ENCODE data around the gene FER.
"Not testable (repeated sequence)": the region's sequence is repeated elsewhere in the genome, so short reads cannot be mapped to it uniquely, and the experiment has no call there.

Gene FER

DNA sequence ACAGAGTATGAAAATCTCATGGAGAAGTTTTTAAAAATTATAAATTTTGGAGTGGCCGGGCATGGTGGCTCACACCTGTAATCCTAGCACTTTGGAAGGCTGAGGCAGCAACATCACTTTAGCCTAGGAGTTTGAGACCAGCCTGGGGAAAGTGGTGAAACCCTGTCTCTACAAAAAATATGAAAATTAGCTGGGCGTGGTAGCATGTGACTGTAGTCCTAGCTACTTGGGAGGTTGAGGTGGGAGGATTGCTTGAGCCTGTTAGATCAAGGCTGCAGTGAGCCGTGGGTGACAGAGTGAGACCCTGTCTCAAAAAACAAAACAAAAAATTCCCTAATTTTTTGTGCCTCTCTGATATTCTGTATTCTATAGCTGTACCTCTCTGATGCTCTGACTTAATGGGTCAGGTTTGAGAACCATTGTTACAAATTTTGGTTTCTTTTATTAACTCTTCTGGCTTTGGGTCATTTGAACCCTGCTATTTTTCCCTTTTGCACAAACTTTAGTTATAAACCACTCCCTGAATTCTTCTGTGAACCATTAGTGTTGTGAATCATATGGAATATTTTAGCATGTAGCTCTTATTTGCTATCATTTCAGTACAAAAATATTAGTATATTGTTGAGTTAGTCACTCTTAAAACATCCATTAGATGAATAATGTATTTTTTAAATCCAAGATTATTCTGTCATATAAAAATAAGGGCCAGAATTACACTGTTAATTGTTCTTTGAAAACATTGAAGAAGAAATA, 51.0 kb downstream of the FER start:
- no peak for DNase-seq (ENCODE audit: low spot score)

DNA sequence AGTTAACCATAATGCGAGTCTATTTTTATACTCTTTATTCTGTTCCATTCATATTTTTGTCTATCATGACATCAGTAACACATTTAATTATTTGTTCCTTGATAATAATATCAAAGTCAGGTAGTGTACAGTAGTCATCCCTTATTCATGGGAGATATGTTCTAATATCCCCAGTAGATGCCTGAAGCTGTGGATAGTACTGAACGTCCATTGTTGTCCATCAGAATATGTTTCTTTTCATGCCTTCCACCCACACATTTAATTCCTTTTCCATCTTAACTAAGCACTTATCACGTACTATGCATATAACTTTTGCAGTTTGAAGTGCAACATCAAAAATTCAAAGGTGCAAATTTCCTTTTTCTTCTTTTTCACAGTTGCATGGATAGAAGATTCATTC, 53.6 kb downstream of the FER start:
- DNase-seq (ENCODE audit: low spot score), result no peak

DNA sequence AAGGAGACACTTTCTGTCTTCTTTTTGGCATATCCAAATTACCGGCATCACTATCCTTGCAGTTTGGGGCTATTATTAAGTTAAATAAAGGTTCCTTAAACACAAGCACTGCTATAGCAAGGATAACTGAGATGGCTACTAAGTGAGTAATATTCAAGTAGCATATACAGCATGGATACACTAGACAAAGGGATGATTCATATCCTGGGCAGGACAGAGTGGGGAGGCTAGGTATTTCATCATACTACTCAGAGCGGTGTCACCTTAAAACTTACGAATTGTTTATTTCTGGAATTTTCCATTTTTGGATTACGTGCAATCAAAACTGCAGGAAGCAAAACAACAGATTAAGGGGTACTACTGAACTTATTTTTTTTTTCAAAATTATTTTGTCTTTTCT, 54.1 kb downstream of the FER start:
- DNase-seq (ENCODE audit: low spot score), result no peak

DNA sequence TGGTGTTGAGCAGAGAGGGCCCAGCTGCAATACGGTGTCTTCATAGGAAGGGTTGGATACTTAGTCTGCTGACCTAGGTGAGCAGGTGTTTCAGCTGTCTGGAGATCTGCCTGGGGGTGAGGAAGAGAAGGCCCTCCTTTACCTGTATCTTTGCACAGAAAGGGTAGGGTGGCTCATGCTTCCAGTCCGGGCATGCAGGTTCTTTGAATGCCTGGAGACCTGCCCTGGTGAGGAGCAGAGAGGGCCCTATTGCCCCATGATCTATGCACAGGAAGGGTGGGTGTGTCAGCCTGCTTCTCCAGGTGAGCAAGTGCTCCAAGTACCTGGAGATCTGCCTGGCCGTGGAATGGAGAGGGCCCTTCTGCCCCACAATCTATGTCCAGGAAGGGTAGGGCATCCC, 63.0 kb downstream of the FER start:
- DNase-seq (ENCODE audit: low spot score), result no peak

DNA sequence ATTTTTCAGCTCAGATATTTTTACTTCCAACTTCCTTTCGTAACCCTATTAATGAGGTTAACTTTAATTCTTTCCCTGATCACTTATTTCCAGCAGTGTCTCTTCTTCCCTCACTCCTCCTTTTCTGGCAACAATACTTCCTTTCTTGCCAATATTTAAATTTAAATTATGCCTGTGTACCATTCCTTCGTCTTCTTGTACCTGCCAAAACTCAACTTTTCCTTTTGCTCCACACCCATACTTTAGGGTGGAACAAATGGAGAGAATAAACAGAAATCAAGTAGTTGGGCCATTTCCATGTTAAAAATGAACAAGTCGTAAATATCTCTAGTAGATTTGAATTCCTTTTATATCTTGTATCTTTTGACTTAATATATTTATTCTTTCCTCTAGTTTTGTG, 66.0 kb downstream of the FER start:
- no peak for DNase-seq (ENCODE audit: low spot score)

DNA sequence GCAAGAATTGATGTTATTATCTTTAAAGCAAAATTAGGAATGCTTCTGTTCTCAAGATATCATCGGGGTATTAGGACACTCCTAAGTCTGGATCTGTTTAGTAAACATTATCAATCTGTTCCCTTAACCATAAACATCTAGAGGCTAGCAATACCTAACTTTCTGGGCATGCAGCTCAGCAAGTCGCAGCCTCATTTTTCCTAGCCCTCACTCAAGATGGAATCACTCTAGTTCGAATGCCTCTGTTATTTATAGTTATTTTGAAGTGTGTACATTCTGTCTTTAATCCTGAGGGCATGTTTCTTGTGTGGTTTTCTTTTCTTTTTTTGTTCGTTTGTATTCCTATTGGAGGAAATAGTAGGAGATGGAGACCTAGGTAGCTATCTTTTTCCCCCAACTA, 66.9 kb downstream of the FER start:
- DNase-seq (ENCODE audit: low spot score), result no peak

DNA sequence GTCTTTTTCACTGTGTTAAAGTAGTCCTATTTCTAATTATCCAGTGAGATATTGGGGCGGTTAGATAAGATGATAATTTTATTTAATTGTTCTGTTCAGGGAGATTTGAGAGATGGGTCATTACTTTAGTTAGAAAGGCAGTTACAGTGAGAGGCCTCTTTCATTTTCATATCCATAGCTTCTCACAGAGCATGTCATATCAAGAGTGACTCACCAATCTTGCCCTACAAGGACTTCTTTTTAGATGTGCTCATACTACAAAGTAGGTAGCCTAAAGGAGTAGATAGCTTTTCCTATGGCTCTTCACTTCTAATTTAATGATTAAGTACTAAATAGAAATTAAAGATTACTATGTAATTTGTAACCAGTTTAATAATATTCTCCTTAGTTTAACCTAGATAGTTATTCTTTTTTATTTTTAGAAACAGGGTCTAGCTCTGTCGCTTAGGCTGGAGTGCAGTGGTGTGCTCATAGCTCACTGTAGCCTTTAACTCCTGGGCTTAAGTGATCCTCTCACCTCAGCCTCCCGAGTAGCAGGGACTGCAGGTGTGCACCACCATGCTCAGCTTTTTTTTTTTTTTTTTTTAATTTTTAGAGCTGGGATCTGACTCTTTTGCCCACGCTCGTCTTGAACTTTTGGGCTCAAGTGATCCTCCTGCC, 71.0 kb downstream of the FER start:
- DNase-seq (ENCODE audit: low spot score), result no peak

DNA sequence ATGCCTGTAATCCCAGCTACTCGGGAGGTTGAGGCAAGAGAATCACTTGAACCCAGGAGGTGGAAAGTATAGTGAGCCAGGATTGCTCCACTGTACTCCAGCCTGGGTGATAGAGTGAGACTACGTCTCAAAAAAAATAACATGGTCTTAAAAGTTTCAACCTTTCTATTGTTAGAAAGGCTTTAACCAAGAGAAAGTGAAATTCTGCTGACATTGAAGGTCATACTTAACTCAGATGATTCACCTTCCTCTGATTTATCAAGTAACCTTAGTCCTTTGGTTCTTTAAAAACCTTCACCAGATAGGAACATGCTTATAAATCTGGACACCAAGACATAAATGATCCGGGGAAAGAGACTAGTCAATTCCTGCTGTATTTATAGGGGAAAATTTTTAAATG, 73.3 kb downstream of the FER start:
- no peak for DNase-seq (ENCODE audit: low spot score)

DNA sequence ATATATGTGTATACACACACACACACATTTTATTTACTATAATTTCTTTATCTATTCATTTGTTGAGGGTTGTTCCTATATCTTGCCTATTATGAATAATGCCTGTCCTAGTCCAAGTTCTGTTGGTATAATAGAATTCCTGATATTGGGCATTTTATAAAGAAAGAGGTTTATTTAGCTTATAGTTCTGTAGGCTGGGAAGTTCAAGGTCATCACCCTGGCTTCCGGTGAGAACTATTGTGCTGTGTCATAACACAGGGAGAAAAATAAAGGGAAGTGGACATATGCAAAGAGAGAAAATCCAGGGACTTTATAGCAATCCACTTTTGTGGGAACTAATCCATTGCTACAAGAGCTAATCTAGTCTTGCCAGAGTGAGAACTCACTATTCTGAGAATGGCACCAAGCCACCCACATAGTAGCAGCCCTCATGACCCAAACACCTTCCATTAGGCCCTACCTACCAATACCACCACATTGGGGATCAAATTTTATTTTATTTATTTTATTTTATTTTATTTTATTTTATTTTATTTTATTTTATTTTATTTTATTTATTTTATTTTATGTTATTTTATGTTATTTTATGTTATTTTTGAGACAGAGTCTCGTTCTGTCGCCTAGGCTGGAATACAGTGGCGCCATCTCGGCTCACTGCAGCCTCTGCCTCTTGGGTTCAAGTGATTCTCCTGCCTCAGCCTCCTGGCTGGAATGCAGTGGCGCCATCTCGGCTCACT, 74.7 kb downstream of the FER start:
- no peak for DNase-seq (ENCODE audit: low spot score)

DNA sequence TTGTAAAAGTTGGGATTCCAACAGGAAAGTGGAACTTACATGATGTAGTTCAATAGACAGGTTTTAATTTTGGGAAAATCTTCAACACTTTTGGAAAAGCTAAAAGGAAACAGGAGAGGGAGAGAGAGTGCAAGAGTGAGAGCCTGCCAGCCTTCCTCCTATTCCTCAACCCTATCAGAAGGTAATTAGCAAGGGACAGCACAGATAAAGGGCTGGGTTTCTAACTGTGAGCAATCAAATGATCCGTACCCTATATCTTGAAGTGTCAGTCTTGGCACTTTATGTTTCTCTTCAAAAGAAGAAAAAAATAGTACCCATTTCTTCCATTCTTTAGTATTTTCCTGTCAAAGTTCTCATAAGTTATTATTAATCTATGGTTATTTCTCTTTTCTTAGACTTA, 79.4 kb downstream of the FER start:
- no peak for DNase-seq (ENCODE audit: low spot score)

DNA sequence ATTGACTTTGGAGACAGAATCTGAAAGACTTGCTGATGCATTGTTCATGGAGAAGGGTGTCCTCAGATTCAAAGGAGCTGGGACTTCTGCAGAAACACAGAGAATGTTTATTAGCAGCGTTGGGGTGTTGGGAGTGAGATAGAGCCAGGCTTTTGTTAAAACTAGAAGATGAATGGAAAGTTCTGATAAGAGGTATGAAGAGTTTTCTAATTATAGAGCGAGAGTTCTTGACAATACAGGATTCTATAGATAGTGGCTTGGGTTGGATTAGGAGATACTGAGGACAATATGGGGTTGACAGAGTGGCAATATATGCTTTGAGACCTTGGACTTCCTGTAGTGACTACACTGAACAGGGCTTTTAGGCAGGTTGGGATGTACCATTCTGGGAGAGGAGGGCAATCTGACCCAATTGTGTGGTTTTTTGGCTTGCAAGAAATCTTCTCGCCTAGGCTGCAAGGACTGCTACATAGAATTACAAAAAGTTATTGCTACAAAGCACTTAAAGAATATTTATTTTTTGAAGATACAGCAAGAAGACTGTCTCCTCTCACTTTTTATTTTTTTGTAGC, 83.1 kb downstream of the FER start:
- no peak for DNase-seq (ENCODE audit: low spot score)

DNA sequence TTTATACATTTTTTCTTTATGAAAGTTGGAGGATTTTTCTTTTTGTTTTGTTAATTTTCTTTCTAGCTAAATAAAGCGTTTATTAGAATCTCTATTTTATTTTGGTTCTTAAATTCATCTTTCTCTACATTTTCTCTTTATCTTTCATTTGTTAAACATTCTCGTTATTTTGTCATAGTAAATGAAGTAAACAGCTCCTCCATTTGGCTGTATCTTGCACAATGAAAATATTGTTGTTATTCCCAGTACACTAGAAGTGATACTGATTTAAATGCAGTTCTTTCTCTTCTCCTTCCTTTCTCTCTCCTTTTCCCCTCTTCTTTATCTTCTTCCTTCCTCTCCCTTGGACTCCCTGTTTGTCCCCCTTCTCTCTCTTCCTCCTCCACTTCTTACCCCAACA, 88.8 kb downstream of the FER start:
- DNase-seq (ENCODE audit: low spot score), result no peak

DNA sequence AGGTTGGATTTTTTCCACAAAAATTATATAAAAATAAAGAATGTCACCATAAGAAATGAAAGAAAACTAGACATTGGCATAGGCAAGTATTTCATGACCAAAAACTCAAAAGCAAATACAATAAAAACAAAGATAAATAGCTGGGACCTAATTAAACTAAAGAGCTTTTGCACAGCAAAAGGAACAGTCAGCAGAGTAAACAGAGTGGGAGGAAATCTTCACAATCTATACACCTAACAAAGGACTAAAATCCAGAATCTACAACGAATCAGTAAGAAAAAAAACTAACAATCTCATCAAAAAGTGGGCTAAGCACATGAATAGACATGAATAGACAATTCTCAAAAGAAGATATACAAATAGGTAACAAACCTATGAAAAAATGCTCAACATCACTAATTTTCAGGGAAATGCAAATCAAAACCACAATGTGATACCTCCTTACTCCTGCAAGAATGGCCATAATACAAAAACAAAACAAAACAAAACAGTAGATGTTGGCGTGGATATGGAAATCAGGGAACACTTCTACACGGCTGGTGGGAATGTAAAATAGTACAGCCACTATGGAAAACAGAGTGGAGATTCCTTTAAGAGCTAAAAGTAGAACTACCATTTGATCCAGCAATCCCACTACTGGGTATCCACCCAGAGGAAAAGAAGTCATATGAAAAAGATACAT, 94.7 kb downstream of the FER start:
- not testable (repeated sequence) for DNase-seq (ENCODE audit: low spot score)

DNA sequence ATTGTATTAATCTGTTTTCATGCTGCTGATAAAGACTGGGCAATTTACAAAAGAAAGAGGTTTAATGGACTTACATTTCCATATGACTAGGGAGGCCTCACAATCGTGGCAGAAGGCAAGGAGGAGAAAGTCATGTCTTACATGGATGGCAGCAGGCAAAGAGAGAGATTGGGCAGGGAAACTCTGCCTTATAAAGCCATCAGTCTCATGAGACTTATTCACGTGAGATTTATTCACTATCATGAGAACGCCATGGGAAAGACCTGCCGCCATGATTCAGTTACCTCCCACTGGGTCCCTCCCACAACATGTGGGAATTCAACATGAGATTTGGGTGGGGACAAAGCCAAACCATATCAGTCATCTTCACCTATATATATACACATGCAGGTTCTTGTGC, 103.4 kb downstream of the FER start:
- DNase-seq (ENCODE audit: low spot score), result not testable (repeated sequence)

DNA sequence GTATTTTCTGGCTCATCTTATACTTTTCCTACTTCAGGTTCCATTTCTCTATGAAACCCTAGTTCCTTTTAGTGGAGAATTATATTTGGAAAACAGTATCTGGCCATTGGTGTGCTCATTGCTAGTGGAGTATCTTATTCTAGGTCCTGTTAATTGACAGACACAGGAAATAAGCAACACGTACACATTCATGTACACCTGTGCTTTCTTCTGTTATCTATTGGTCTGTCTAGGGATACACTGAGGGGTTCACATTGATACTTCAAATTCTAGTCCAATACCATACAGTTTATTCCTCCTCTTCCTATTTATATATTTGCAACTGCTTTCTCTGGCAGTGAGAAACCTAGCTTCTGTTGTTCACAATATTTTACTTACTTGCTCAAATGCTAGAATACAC, 110.2 kb downstream of the FER start:
- no peak for DNase-seq (ENCODE audit: low spot score)

DNA sequence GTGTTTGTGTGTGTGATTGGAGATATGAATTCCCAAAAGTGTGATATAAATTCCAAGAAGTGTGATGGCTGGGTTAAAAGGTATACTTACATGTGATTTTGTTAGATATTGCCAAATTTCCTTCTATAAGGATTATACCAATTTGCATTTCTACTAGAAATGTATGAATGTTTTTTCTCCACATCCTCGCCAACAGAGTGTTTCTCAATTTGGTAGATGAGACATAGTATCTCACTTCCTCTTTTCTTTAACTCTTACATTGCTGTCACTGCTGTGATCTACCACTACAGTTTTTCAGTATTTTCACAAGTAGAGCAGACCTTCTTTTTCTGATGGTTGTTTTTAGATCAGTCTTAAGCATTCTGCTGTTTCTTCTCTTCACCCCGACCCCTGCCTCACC, 111.3 kb downstream of the FER start:
- DNase-seq (ENCODE audit: low spot score), result no peak

DNA sequence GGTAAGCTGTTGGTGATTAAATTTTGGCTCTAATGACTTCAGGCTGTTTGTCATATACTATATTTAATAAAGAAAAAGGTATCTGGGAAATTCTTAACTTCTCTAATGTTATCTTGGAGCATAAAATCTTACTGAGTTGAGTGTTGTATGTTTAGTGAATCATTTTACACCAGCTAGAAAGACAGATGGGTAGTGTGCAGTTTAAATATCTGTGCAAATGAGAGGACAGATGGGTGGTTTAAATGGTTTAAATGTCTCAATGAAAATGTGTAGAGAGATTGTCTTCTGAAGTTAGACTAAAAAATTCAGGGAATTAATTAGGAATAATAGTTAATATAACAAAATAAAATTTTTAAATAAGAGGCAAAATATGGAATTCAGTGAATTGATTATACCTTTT, 114.5 kb downstream of the FER start:
- no peak for DNase-seq (ENCODE audit: low spot score)

DNA sequence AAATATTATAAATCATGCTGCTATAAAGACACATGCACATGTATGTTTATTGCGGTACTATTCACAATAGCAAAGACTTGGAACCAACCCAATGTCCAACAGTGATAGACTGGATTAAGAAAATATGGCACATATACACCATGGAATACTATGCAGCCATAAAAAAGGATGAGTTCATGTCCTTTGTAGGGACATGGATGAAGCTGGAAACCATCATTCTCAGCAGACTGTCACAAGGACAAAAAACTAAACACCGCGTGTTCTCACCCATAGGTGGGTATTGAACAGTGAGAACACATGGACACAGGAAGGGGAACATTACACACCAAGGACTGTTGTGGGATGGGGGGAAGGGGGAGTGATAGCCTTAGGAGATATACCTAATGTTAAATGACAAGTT, 118.4 kb downstream of the FER start:
- DNase-seq (ENCODE audit: low spot score), result not testable (repeated sequence)

DNA sequence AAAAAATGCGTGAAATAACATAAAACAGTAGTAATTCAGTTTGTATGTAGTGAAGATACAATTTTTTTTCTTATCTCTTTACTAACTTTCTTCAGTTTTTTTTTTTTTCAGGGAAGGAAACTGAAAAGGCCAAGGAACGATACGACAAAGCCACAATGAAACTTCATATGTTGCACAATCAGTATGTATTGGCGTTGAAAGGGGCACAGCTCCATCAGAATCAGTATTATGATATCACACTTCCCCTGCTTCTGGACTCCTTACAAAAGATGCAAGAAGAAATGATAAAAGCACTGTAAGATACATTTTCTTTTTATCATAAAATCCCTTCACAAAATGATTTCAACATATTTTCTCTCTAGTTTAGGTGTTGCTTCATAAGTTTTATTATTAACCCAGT, 120.0 kb downstream of the FER start:
- no peak for DNase-seq (ENCODE audit: low spot score)

DNA sequence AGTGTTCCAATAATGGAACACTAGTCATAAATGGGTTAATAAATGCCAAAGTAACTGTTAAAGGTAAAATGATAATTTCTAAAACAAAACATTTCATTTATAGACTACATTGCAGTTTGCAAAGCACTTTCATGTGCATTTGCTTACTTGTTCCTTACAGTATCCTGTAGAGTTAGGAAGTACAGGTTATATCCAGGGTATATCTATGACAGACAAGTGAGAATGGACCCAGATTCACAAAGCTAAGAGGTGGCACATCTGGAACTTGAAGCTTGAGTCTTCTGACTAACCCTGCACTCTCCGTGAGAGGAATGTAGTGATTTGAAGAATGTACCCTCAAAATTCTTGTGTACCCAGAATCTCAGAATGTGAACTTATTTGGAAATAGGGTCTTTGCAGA, 121.4 kb downstream of the FER start:
- no peak for DNase-seq (ENCODE audit: low spot score)

DNA sequence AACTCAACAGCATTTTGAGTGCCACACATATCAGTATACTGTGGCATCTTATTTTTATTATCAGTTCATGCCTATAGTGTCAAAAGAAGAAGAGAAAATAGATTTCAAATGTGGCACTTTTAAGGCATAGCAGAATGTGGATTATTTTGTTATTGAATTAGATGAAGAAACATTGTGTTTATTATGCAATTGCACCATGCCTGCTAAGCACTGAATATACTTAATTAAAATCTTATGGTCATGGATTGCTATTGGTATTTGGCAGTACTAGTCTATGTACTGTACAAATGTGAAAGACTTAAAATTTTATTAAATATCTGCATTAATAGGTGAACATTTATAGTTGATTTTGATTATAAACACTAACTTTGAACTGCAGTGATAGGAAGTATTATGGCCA, 128.8 kb downstream of the FER start:
- DNase-seq (ENCODE audit: low spot score), result no peak

DNA sequence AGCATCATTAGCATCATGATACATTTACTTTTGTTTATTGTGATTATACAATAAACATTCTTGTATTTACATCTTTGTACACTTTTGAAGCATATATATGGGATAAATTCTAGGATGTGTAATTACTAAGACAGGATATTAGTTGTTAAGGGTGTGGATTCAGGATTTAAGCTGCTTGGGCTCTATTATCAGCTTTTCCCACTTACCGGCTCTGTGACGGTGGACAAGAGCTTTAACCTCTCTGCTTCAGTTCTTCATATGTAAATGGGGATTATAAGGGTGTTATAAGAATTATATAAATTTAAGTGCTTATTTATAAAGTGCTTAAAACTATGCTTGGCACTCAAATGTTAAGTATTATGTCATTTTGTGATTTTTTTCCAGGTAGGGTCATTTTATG, 131.1 kb downstream of the FER start:
- no peak for DNase-seq (ENCODE audit: low spot score)
